ENCODE measurements around the gene IARS1.

Gene IARS1

GRCh38 chr9:92257327-92257726 is 36.2 kb downstream of the IARS1 start:
- ChIA-PET CTCF (no interaction called here), POLR2A (no interaction called here)
- no peak for TF ChIP-seq CTCF (IDR thresholded peaks at IDR 0.05; ENCODE audit: control extremely low read depth, extremely low read depth, low read depth, missing control alignments)
- DNase-seq (ENCODE audit: extremely low spot score), result no peak

GRCh38 chr9:92254381-92255337 is 38.8 kb downstream of the IARS1 start:
- ChIA-PET POLR2A (no interaction called here), CTCF (interaction anchor here (0.9 to 1.1 kb wide), 3 partner anchors 9 to 118 kb away, joined by 3 read pairs; no protein-coding TSS in a partner anchor)
- DNase-seq (ENCODE audit: extremely low spot score), result no peak
- TF ChIP-seq CTCF (IDR thresholded peaks at IDR 0.05; ENCODE audit: control extremely low read depth, extremely low read depth, low read depth, missing control alignments), result no peak

- CTCF ChIA-PET, result interaction anchor here (0.8 to 1.0 kb wide), 3 partner anchors 8 to 117 kb away, joined by 3 to 4 read pairs (median 3); no protein-coding TSS in a partner anchor
Observed at GRCh38 chr9:92253656-92254055, 39.8 kb downstream of the IARS1 start.

GRCh38 chr9:92247981-92248380 is 45.5 kb downstream of the IARS1 start:
- ChIA-PET CTCF (interaction anchor here (1.1 kb wide), 1 partner anchor 108 kb away, joined by 7 read pairs; no protein-coding TSS in a partner anchor), POLR2A (no interaction called here)
- no peak for DNase-seq (ENCODE audit: extremely low spot score)

More at GRCh38 chr9:92253656-92254055, 39.8 kb downstream of the IARS1 start:
- POLR2A ChIA-PET, result no interaction called here
- no peak for TF ChIP-seq CTCF (IDR thresholded peaks at IDR 0.05; ENCODE audit: control extremely low read depth, extremely low read depth, low read depth, missing control alignments)
- no peak for DNase-seq (ENCODE audit: extremely low spot score)

GRCh38 chr9:92247296-92247695 is 46.2 kb downstream of the IARS1 start:
- ChIA-PET CTCF (interaction anchor here (9.5 kb wide), 1 partner anchor 107 kb away, joined by 109 read pairs; no protein-coding TSS in a partner anchor), POLR2A (no interaction called here)
- no peak for TF ChIP-seq CTCF (IDR thresholded peaks at IDR 0.05; ENCODE audit: control extremely low read depth, extremely low read depth, low read depth, missing control alignments)
- no peak for DNase-seq (ENCODE audit: extremely low spot score)

More at GRCh38 chr9:92247981-92248380, 45.5 kb downstream of the IARS1 start:
- no peak for TF ChIP-seq CTCF (IDR thresholded peaks at IDR 0.05; ENCODE audit: control extremely low read depth, extremely low read depth, low read depth, missing control alignments)

- POLR2A ChIA-PET, result no interaction called here
- DNase-seq (ENCODE audit: extremely low spot score), result no peak
- CTCF ChIA-PET, result interaction anchor here (0.8 to 9.5 kb wide), 3 partner anchors 9 to 104 kb away, joined by 3 to 109 read pairs (median 3); no protein-coding TSS in a partner anchor
- TF ChIP-seq CTCF (IDR thresholded peaks at IDR 0.05; ENCODE audit: control extremely low read depth, extremely low read depth, low read depth, missing control alignments), result no peak
Observed at GRCh38 chr9:92245005-92245797, 48.3 kb downstream of the IARS1 start.
